ENCODE data around the gene LSM4. TPM values are rescaled to one million over a fixed set of nuclear protein-coding genes. Genes with fewer than 3 reads are reported as not detected.
A peak's percentile ranks its signal among the peaks of the same experiment; 100 is the strongest.

LSM4 gene
- total and polyA plus RNA-seq, 2 of the 13 experiments (the other 11 are each of a cell fraction or from before 2014, with no cell fraction given), result 65.8 to 166 TPM

DNA sequence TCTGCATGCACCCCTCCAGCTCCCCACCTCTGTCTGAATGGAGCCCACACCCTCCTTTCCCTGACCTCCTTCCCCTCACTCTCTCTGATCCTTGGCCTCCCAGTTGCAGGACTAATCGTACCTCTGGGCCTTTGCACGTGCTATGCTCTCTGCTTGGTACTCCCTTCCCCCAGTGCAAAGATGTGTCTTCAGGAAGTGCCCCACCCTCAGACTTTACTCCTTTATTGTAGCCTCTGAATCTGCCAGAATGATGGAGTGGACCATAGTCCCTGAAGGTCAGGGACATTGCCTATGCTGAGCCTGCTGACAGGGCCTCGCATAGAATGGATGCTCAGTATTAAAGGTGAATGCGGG, 40.1 kb downstream of the LSM4 start (continued):
- TF ChIP-seq HOXA7 (CRISPR knock-in tag; IDR thresholded peaks at IDR 0.05) (no peak), ZMYM4 (CRISPR knock-in tag; IDR thresholded peaks at IDR 0.05) (no peak), ZNF232 (CRISPR knock-in tag; IDR thresholded peaks at IDR 0.05; ENCODE audit: borderline replicate concordance) (no peak), MLX (CRISPR knock-in tag; IDR thresholded peaks at IDR 0.05) (0 out of 2 replicates have a peak, but pooled peaks have one; percentile 34), RCOR2 (CRISPR knock-in tag; IDR thresholded peaks at IDR 0.05) (peak; percentile 78; the same call in 1 of the 2 replicates), ZFP36L2 (CRISPR knock-in tag; IDR thresholded peaks at IDR 0.05) (no peak), NCOA1 (CRISPR knock-in tag; IDR thresholded peaks at IDR 0.05) (no peak), ZNF776 (CRISPR knock-in tag; IDR thresholded peaks at IDR 0.05) (0 out of 2 replicates have a peak, but pooled peaks have one; percentile 4), ZKSCAN8 (CRISPR knock-in tag; IDR thresholded peaks at IDR 0.05; ENCODE audit: borderline replicate concordance) (no peak), IRF2 (CRISPR knock-in tag; IDR thresholded peaks at IDR 0.05) (no peak), KAT8 (CRISPR knock-in tag; IDR thresholded peaks at IDR 0.05) (no peak), YEATS2 (CRISPR knock-in tag; IDR thresholded peaks at IDR 0.05; ENCODE audit: borderline replicate concordance) (no peak), SMAD3 (CRISPR knock-in tag; IDR thresholded peaks at IDR 0.05) (no peak), ZKSCAN5 (CRISPR knock-in tag; IDR thresholded peaks at IDR 0.05) (no peak), ZNF883 (CRISPR knock-in tag; IDR thresholded peaks at IDR 0.05; ENCODE audit: not compliant biosample characterization) (no peak), HNRNPUL1 (IDR thresholded peaks at IDR 0.05; ENCODE audit: low read depth, low read length) (no peak), NFIB (CRISPR knock-in tag; IDR thresholded peaks at IDR 0.05; ENCODE audit: borderline replicate concordance) (no peak), ZNF788 (CRISPR knock-in tag; IDR thresholded peaks at IDR 0.05; ENCODE audit: borderline replicate concordance) (no peak; the same call in 1 of the 2 replicates), GPN1 (CRISPR knock-in tag; IDR thresholded peaks at IDR 0.05; ENCODE audit: borderline replicate concordance) (no peak), RXRB (CRISPR knock-in tag; IDR thresholded peaks at IDR 0.05; ENCODE audit: borderline replicate concordance) (peak; percentile 54; the same call in 1 of the 2 replicates)
- TF ChIP-seq, protein P1, sequence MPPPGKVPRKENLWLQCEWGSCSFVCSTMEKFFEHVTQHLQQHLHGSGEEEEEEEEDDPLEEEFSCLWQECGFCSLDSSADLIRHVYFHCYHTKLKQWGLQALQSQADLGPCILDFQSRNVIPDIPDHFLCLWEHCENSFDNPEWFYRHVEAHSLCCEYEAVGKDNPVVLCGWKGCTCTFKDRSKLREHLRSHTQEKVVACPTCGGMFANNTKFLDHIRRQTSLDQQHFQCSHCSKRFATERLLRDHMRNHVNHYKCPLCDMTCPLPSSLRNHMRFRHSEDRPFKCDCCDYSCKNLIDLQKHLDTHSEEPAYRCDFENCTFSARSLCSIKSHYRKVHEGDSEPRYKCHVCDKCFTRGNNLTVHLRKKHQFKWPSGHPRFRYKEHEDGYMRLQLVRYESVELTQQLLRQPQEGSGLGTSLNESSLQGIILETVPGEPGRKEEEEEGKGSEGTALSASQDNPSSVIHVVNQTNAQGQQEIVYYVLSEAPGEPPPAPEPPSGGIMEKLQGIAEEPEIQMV (CRISPR knock-in tag; IDR thresholded peaks at IDR 0.05; ENCODE audit: low read depth), result no peak
- TF ChIP-seq, protein P2, sequence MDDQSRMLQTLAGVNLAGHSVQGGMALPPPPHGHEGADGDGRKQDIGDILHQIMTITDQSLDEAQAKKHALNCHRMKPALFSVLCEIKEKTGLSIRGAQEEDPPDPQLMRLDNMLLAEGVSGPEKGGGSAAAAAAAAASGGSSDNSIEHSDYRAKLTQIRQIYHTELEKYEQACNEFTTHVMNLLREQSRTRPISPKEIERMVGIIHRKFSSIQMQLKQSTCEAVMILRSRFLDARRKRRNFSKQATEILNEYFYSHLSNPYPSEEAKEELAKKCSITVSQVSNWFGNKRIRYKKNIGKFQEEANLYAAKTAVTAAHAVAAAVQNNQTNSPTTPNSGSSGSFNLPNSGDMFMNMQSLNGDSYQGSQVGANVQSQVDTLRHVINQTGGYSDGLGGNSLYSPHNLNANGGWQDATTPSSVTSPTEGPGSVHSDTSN (CRISPR knock-in tag; IDR thresholded peaks at IDR 0.05; ENCODE audit: borderline replicate concordance), result no peak
- TF ChIP-seq, protein P3, sequence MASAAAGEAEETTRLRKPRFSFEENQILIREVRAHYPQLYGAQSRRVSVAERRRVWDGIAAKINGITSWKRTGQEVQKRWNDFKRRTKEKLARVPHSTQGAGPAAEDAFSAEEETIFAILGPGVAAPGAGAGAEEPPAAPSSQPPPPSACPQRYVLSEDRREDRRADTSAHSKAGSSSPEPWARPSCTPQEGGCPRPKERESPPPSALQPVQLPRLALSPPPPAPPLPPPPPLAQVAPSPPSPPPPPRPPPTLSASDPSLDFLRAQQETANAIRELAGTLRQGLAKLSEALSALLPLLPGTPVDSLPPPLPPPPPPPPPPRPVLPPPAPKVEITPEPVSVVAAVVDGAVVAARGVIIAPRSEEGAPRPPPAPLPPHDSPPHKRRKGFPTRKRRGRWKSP (CRISPR knock-in tag; IDR thresholded peaks at IDR 0.05), result no peak
- TF ChIP-seq, protein P4, sequence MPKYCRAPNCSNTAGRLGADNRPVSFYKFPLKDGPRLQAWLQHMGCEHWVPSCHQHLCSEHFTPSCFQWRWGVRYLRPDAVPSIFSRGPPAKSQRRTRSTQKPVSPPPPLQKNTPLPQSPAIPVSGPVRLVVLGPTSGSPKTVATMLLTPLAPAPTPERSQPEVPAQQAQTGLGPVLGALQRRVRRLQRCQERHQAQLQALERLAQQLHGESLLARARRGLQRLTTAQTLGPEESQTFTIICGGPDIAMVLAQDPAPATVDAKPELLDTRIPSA (CRISPR knock-in tag; IDR thresholded peaks at IDR 0.05; ENCODE audit: borderline replicate concordance), result no peak
- TF ChIP-seq, protein P5, sequence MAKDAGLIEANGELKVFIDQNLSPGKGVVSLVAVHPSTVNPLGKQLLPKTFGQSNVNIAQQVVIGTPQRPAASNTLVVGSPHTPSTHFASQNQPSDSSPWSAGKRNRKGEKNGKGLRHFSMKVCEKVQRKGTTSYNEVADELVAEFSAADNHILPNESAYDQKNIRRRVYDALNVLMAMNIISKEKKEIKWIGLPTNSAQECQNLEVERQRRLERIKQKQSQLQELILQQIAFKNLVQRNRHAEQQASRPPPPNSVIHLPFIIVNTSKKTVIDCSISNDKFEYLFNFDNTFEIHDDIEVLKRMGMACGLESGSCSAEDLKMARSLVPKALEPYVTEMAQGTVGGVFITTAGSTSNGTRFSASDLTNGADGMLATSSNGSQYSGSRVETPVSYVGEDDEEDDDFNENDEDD (CRISPR knock-in tag; IDR thresholded peaks at IDR 0.05; ENCODE audit: borderline replicate concordance), result peak; percentile 53; the same call in 1 of the 2 replicates
